GM18526 (cell line): ENCODE measurements around the gene ZNF184.

Source experiments
- POLR2A ChIP-seq: IDR thresholded peaks from 3 replicates; pipeline ENCODE4 v1.6.1; 2011; ENCODE audit not compliant: insufficient read length; ENCODE audit errors: extremely low read depth

The ZNF184 gene

DNA sequence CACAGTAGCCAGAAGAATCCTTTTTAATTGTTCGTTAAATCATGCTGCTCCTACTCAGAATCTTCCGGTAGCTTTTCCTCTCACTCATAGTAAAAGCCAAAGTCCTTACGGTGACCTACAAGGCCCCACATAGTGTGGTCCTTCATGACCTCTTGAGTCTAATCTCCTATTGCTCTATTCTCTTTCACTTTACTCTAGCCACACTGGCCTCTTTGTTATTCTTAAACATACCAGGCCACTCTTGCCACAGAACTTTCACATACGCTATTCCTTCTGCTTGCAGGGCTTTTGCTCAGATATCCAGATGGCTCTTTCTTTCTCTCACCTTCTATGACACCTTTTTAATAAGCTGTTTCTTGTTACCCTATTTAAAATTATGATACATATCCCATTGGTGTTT lies 58.6 kb downstream of the ZNF184 start:
- TF ChIP-seq POLR2A: no peak

DNA sequence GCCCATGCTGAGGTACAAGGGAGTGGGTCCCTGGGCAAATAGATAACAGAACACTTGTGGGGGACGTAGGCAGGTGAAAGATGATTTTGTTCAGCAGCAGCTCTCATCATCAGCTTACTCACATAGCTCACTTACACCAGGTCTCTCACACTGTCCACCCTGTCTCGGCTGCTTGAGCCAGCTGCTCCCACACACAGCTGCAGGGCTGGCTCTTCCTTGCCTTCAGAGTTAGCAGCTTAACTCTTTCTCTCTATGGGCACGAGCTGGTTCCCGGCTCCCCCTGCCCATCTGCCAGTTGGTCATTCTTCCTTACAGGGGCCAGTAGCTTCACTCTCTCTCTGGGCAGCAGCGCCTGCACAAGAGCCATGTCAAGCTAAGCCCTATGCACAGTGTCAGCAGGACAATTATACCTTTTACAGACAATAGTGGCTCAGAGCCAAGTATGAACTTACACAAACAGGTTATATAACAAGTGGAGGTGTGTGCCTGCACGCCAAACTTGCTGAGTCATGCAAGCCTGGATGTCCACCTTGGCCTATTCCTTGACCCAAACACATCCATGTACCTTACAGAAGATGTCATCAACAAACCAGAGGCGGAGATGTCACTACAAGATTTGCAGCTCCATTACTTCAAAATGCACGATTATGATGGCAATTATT lies 65.6 kb downstream of the ZNF184 start:
- no peak for TF ChIP-seq POLR2A

DNA sequence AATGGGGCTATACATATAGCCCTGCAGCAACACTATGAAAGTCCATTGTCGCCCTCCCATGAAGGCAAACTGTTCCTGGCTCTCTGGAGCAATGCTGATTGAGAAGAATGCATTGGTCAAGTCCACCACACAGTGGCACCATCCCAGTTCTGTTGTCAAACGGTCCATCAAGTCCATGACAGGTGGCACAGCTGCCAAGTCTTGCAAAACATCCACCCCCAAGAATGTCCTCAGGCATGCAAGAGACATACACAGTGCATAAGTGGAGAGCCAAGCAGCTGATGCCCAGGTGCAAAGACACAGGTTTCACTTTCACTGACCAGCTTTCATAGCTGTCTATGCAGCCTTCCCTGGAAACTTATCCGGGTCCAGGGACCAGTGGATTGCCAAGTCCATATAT lies 66.8 kb downstream of the ZNF184 start:
- TF ChIP-seq POLR2A: no peak

DNA sequence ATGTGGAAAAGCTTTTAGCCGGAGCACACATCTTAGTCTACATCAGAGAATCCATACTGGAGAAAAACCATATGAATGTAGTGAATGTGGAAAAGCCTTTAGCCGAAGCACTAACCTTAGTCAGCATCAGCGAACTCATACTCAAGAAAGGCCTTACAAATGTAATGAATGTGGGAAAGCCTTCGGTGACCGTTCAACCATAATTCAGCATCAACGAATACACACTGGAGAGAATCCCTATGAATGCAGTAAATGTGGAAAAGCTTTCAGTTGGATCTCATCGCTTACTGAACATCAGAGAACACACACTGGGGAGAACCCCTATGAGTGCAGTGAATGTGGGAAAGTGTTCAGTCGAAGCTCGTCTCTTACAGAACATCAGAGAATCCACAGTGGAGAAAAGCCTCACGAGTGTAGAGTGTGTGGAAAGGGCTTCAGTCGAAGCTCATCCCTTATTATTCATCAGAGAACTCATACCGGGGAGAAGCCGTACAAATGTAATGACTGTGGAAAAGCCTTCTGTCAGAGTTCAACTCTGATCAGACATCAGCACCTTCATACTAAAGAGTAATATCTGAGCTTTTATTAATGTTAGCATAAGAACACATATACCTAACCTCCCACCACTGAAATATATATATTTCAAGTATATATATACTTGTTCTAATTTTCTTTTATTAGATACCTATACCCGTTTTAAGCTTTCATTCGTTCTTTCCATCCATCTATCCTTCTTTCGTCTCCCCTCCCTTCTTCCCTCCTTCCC lies 71.8 kb downstream of the ZNF184 start:
- TF ChIP-seq POLR2A: no peak
